Cortex of kidney (tissue), 1 donor: ENCODE results near the gene NWD2.

Experiments used
- DNase-seq: peaks from one replicate; lab custom pipeline; 2025; lab: John Stamatoyannopoulos, UW

Gene NWD2

DNA sequence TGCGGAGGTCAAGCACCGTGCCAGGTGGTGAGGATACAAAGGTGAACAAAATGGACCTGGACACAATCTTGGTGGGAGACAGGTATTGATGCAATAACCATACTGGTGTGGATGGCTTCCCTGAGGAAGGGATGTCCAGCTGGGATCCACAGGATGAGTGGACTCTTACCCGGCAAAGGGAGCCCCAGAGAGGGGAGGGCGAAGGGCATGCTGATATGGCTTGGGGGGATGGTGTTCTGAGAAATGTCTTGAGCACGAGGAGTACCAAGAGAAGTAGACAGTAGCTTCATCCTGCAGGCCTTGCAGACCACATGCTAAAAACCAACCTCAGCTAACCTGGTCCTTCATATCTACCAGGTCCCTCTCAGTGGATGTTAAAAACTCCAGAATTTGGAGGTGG lies 220.8 kb downstream of the NWD2 start:
- DNase-seq = no peak

DNA sequence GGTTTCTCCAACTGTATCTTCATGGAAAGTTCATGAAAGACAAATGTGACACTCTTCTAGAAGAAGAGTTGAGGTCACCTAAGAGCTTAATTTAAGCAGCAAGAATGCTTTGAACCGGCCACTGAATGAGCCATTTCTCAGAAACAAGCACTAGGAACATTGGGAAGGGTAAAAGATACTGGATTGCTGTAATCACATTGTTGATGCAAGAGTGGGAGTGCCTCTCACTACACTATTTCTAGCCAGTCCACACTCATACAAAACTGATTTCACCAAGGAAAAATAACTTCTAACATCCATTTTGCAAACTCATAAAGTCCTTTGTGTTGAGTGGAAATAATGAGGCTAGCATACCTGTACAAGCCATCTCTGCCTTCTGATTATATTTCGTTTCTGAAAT lies 221.3 kb downstream of the NWD2 start:
- DNase-seq = no peak

DNA sequence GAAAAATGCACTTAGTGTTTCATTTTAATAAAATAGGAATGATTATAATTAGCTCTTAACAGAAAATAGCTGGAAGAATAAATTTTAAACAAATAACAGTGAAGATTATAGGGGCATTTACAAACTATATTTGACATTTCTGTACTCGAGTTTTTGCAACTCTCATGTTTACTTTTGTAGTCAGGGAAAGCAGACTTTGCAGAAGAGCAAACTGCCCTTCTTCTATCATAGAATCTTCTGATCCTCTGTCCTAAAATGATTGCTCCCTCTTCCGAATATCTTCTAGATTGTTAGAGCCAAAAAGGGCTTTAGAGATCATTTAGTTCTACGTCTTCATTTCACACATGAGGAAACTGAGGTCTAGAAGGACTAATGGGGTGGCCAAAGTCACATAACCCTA lies 222.7 kb downstream of the NWD2 start:
- no peak for DNase-seq

DNA sequence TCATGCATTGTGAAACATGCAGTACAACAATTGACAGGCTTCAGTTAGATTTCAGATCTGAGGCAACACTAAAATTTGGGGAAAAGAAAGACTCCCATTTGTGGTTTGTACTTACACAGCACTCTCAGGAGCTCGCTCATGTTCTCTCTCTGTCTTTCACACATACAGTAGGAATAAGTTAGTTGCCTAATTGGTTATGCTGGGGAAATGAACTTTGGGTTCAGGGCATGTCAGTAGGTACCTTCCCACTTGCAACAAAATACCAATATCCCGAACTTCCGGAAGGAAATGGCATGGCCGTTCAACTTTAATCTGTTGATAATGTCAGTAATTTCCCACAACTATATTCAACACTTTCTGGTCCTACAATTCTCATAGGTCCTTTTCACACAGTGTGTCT lies 223.3 kb downstream of the NWD2 start:
- no peak for DNase-seq

DNA sequence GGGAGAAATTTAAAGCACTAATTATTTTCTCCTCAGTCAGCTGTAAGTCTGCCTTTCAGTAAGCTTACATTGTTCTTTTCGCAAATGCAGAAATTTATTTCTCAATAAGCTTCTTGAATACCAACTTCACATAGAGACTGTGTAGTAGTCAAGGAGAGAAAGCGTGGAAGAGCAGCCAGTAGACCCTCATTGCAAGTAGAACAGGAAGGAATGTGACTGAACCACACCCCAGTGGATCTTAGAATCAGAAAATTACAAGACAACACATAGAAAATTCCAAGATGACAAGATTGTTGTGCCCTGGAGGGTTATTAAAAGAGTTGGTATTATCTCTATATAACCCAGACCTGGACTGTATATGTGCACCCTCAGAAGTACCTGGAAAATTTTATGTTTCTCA lies 224.7 kb downstream of the NWD2 start:
- no peak for DNase-seq

DNA sequence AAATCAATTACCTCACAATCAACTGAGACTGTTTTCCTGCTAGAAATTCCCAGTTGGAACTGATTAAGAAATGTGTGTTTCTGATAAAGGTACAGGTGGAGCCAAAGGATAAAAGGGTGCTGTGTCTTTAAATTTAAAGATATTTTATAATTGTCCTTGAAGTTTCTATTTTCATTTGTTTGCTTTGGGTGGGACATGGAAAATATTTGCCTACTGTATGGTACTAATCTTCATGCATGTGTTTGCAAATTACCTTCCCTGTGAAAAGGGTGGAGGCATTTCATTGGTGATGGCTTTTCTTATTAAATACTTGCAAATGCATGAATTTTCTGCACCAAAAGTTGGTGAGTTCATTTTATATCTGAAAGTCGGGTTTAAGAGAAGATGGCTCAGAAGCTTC lies 225.7 kb downstream of the NWD2 start:
- DNase-seq = no peak

DNA sequence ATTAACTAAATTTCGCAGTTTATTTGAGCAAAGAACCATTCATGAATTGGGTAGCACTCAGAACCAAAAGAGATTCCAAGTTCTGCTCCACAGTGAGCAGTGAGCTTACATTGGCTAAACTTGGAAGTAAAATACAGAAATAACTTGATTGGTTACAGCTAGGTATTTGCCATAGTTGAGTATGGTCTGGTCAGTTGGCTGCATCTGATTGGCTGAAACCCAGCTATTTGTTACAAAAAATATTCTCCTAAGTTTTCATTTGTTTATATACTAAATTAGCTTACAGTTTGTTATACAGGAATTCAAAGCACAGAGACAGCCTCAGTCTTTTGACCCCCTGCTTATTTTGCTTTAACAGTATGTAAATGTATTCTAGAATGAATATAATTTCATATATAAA lies 226.6 kb downstream of the NWD2 start:
- no peak for DNase-seq

DNA sequence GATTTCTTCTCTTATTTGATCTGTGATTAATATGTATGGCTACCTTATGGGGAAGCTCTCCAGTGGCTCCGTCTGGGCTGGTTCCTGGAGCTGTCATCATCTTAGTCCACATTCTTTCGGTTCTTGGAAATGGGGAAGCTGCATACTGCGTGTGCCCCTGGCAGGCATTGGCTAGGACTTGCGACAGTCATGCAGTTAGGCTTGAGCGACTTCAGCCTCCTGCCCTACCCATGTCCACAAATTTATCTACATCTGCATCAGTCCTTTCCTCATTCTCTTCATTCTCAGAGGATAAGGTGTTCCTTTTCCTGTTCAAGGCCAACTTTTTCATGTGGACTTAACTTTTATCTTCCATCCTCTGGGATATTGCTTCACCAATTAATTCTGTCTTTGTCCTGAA lies 227.4 kb downstream of the NWD2 start:
- no peak for DNase-seq

DNA sequence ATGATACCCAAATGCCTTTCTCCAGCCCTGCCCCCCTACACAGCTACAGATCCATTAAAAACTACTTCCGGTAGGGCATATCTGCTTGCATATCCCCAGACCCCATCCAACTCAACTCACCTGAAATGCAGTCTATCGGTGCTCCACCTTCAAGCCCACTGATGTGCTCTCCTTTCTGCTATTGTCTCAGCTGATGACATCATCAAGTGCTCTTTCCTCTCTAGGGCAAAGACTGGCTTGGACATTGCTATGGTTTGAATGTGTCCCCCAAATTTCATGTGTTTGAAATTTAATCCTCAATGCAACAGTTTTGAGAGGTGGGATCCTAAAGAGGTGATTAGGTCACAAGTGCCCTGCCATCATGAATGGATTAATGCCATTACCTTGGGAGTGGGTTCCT lies 229.3 kb downstream of the NWD2 start:
- DNase-seq = no peak

DNA sequence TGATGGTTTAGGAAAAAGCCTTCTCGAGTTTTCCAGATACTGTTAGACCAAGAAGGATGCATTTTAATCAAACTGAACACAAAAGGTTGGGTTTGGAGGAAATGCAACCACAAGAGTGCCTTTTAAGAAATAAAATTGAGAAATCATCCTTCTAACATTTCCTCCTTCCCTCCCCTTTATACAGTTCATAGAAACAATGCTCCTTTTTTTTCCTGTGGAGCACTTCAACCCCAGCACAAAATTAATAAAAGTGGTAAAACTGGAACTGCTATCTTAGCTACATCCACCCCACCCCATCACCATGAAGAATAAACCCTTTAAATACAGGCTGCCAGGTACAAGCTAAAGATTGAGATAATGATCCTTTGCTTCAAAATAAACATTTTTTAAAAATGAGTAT lies 230.5 kb downstream of the NWD2 start:
- DNase-seq = no peak

DNA sequence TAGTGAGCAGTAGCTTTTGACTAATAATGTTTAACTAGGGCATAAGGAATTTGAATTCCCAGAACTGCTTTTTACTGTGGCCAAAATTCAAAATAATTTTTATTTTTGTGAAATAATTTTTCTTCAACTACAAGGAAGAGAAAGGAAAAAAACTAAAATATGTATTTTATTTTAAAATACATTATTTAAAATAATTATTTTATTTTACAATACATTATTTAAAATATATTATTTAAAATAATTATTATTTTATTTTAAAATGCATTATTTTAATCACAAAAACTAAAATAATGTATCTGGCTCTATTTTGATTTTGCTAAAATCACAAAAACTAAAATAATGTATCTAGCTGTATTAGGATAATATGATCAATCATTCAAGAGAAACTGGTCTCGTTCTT lies 231.2 kb downstream of the NWD2 start:
- DNase-seq = no peak

DNA sequence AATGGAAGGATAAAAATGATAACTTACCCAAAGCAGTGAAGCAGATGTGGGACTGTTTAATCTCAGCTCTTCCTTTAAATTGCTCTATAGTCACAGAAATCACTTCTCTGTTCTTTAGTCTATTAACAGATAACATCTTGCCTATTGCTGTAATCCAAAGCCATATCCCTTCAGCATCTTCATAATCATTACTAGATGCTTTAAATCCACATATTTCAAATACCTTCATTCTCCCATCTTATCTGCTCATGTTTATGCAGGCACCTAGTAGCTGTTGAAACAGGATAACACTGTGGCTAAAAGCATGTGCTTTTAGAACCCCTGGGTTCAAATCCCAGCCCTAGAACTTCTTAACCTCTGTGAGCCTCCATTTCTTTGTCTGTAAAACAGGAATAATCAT lies 231.7 kb downstream of the NWD2 start:
- no peak for DNase-seq

DNA sequence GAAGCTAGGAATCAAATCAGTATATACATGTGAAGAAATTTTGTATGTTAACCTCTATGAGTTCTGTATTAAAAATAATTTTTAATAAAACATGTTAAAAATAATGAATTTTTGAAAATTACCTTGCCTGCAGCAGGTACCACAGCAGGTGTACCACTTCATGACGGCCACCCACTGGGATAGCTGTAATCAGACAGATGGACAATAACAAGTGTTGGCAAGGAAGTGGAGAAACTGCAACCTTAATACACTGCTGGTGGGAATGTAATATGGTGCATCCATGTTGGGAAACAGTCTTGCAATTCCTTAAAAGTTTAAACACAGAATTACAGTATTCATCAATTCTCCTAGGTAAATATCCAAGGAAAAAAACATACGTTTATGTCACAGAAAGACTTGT lies 232.1 kb downstream of the NWD2 start:
- DNase-seq = no peak

DNA sequence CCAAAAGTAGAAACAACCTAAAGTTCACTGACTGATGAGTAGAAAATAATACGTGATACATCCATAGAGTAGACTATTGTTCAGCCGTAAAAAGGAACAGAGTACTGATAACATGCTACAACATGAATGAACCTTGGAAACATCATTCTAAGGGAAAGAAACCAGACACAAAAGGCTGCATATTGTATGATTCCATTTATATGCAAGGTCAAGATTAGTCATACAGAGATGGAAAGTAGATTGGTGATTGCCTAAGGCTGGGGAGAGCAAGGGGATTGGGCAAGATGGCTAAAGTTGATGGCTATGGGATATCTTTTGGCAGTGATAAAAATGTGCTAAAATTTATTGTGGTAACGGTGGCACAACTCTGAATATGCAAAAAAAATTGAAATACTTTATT lies 232.6 kb downstream of the NWD2 start:
- DNase-seq = no peak

DNA sequence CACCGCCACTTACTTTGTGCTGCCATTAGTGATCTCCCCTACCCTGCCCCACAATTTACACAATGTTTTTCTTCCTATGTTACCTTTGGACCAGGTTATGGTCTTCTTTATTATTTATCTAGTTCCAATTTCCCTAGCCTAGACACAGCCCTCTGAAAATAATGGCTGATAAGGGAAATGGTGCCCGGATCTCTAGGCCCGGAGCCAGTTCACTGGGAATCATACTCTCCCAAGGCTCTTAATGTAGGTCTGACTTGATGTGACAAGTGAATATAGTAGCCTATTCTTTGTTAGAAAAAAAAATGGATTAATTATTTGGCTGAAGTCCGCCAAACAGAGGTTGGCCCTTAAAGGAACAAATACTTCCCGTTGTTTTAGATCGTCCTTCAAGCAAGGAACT lies 233.6 kb downstream of the NWD2 start:
- no peak for DNase-seq

DNA sequence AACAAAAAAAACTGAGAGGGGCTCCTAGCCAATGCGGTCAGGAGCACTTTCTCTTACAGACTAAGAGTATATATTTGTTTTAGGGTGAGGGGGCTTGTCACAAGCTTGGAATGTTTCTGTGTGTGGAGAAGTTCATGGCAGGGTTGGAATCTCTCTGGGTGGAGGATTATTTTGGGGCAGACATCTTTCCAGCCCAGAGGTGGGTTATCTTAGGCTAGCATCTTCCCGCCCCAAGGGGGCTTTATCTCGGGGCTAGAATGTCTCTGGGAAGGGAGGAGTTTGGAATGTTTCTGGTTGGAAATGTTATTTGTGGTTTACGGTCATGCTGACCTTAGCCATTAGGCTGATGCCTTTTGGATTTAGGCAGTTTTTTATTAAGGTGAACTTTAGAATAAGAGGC lies 236.0 kb downstream of the NWD2 start:
- no peak for DNase-seq

DNA sequence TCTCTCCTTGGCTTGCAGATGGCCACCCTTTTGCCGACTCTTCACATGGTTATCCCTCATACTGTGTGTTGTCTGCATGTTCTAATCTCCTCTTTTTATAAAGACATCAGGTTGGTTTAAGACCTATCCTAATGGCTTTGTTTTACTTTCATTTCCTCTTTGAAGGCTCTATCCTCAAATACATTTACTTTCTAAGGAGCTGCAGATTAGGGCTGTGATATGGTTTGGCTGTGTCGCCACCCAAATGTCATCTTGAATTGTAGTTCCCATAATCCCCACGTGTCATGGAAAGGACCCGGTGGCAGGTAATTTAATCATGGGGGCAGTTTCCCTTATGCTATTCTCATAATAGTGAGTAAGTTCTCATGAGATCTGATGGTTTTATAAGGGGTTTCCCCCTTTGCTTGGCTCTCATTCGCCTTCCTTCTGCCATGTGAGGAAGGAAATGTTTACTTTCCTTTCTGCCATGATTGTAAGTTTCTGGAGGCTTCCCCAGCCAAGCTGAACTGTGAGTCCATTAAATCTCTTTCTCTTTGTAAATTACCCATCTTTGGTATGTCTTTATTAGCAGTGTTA lies 237.1 kb downstream of the NWD2 start:
- no peak for DNase-seq

DNA sequence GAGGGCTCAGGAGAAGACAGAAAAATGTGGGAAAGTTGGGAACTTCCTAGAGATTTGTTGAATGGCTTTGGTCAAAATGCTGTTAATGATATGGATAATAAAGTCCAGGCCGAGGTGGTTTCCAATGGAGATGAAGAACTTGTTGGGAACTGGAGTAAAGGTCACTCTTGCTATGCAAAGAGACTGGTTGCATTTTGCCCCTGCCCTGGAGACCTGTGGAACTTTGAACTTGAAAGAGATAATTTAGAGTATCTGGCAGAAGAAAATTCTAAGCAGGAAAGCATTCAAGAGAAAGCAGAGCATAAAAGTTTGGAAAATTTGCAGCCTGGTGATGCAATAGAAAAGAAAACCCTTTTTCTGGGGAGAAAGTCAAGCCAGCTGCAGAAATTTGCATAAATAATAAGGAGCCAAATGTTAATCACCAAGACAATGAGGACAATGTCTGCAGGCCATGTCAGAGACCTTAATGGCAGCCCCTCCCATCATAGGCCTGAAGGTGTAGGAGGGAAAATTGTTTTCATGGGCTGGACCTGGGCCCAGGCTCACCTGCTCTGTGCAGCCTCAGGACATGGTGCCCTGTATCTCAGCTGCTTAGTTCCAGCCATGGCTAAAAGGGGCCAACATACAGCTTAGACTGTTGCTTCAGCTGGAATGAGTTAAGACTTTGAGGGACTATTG lies 237.8 kb downstream of the NWD2 start:
- no peak for DNase-seq

DNA sequence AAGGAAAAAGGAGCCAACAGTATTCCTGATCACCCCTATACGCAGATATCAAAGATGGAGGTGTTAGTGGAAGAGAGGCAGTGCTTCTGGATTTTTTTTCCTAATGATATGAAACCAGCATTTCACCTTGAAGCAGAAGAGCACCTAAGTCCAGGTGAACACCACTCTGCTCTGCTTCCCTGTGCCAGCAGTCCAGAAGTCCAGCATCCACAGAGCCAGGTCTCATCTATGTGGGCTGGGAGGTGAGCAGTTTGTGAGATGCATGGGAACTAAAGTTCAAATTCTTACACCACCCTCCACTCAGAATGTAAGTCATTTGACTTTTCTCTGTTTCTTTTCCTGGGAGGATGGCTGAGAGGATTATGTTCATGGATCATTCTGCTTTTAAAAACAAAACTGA lies 239.1 kb downstream of the NWD2 start:
- DNase-seq = no peak

DNA sequence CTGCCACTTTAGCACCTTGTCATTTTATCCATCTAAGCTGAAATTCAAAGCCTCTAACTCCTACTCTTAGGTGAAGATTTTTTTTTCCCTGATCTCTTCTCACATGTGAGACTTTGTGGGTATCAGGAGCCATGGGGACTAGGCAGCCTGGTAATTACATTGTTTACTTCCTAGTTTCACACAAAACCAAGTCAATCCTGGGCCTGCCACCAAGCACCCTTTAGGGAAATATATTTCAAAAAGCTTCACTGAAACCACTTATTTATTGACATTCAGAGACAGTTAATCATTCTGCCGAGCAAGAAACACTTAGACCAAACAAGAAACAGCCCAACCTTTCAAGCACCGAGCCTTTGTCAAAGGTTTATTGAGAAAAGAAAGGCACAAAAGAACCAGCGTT lies 241.6 kb downstream of the NWD2 start:
- no peak for DNase-seq

DNA sequence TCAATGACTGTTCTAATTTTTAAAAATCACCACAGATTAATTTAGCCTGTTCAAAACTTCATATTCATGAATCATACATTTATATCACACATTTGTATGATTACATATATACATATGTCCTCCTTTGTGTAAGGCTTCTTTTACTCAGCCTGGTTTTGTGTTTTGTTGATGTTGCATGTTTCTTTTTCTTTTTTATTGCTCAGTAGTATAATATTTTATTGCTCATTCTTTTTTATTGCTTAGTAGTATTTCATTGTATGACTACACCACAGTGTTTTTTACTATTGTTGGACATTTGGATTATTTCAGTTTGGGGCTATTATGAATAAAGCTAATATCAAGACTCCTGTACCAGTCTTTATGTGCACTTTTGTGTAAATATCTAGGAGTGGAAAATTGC lies 243.1 kb downstream of the NWD2 start:
- DNase-seq = no peak

DNA sequence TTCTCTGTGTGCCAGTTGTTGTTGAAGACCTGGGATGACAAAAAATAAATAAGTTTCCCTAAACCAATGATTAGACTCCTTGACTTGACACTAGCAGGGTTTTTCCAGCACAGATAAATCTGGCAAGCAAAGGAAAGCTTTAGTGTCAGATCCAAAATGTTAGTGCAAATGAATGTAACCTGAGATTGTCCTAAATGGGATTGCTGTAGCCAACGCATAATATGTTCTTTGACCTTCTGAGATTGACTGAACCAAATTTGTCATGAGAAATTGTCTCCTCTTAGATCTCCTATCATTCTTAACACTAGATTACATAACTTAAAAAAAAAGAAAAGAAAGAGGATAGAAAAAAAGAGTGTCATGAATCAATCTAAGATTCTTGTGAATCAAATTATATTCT lies 245.2 kb downstream of the NWD2 start:
- DNase-seq = no peak

DNA sequence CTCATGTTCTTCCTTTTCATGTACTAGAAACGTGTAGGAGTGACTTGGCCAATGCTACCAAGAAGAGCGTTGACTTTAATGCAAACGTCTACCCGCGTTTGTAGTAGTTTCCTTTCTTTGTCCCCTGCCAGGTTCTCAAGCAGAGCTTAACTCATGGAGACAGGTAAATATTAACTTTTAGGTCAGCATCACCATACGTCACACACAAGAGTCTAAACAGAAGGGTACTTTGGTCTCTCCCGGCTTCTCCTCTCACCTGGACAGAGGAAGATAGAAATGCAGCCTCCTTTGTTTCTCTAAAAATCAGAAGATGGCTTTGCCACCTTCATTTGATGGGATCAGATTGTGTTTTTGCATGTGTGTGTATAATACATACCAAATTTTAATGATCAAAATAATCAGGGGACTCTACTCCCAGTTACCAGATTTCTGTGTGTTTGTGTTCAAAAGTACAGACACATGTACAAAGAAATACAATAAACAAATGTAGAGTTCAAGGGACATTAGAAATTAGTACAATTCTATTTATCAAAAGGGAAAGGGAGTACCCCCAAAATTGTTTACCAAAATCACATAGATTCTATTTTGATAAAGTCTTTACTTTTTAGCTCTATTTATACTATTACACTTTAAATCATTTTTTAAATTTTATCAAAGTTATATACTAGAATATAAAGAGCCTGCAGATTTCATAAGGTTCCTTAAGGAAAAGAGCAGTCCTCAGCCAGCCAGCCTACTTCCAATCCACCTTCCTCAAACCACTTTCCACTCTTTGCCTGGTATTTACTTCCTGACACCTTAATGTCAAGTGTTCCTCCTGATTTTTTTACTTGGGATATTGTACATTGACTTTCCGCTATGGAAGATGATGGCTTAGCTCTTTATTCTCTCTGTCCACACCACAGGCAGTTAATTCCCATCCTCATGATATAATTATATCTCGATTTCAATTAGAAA lies 246.1 kb downstream of the NWD2 start:
- no peak for DNase-seq
